GM13976 (cell line): ENCODE data around the gene C1QA.
"Not testable (repeated sequence)": the region's sequence is repeated elsewhere in the genome, so short reads cannot be mapped to it uniquely, and the experiment has no call there.

ENCODE experiments used
- DNase-seq: peaks from one replicate; pipeline ENCODE4 v3.0.0; 2012; ENCODE audit warnings: low spot score
- CTCF ChIP-seq: IDR thresholded peaks from 2 replicates; pipeline ENCODE4 v1.5.1; 2012; ENCODE audit warnings: borderline replicate concordance, mild to moderate bottlenecking; ENCODE audit not compliant: insufficient read depth; ENCODE audit errors: extremely low read depth, missing control alignments, control extremely low read depth
- in situ Hi-C: fragments of 300-500 bp; cut with MboI; formaldehyde crosslinking; loops from one replicate; pipeline ENCODE4 v1.12.0; 2022; ENCODE audit warnings: low sequenced_read_pairs, mixed read lengths, inconsistent platforms; ENCODE audit not compliant: unreplicated experiment

Gene C1QA

GRCh38 chr1:22665752-22666151, 29.3 kb downstream of the C1QA start:
- DNase-seq, result no peak
- TF ChIP-seq CTCF, result no peak

GRCh38 chr1:22666412-22666811, 30.0 kb downstream of the C1QA start:
- DNase-seq, result no peak
- in situ Hi-C loops, result no loop called here
- no peak for TF ChIP-seq CTCF

More at GRCh38 chr1:22665752-22666151, 29.3 kb downstream of the C1QA start:
- in situ Hi-C loops, result no loop called here

- in situ Hi-C loops, DNase-seq: not testable (repeated sequence)
These were observed 32.4 kb downstream of the C1QA start for GRCh38 chr1:22668840-22669239.

GRCh38 chr1:22670352-22670975, 34.0 kb downstream of the C1QA start:
- in situ Hi-C loops, result no loop called here
- no peak for TF ChIP-seq CTCF
- no peak for DNase-seq

GRCh38 chr1:22671999-22672398, 35.6 kb downstream of the C1QA start:
- TF ChIP-seq CTCF, result no peak
- in situ Hi-C loops, result no loop called here
- DNase-seq, result no peak

GRCh38 chr1:22673486-22674409, 37.3 kb downstream of the C1QA start:
- peak; percentile 66 for DNase-seq
- peak; percentile 60 for TF ChIP-seq CTCF
- in situ Hi-C loops, result no loop called here

GRCh38 chr1:22674410-22674749, 38.0 kb downstream of the C1QA start:
- in situ Hi-C loops, result no loop called here
- TF ChIP-seq CTCF, result no peak
- no peak for DNase-seq

- in situ Hi-C loops, DNase-seq: not testable (repeated sequence)
These were observed 39.7 kb downstream of the C1QA start for GRCh38 chr1:22676151-22676550.
